Measurements from ENCODE around the gene DCP1B.

DCP1B gene

GRCh38 chr12:1934068-1934467 lies 70.2 kb downstream of the DCP1B start:
- no peak for DNase-seq

- DNase-seq: no peak
These were observed 70.8 kb downstream of the DCP1B start for GRCh38 chr12:1933342-1934051.

- DNase-seq: no peak
These were observed 71.9 kb downstream of the DCP1B start for GRCh38 chr12:1932264-1932777.

GRCh38 chr12:1931642-1932041 lies 72.6 kb downstream of the DCP1B start:
- DNase-seq: no peak

- DNase-seq: no peak
These were observed 73.3 kb downstream of the DCP1B start for GRCh38 chr12:1930803-1931597.

GRCh38 chr12:1929985-1930802 lies 74.1 kb downstream of the DCP1B start:
- DNase-seq: no peak

- DNase-seq: no peak
These were observed 74.8 kb downstream of the DCP1B start for GRCh38 chr12:1929241-1929984.

- no peak for DNase-seq
These were observed 75.7 kb downstream of the DCP1B start for GRCh38 chr12:1928439-1929121.

GRCh38 chr12:1927751-1928351 lies 76.4 kb downstream of the DCP1B start:
- no peak for DNase-seq

GRCh38 chr12:1927051-1927680 lies 77.1 kb downstream of the DCP1B start:
- DNase-seq: no peak

- no peak for DNase-seq
These were observed 78.0 kb downstream of the DCP1B start for GRCh38 chr12:1926251-1926657.

- DNase-seq: no peak
These were observed 78.6 kb downstream of the DCP1B start for GRCh38 chr12:1925684-1926006.

GRCh38 chr12:1924996-1925683 lies 79.1 kb downstream of the DCP1B start:
- no peak for DNase-seq

GRCh38 chr12:1922985-1923384 lies 81.3 kb downstream of the DCP1B start:
- DNase-seq: no peak

- DNase-seq: no peak
These were observed 82.1 kb downstream of the DCP1B start for GRCh38 chr12:1922075-1922709.

- DNase-seq: no peak
These were observed 83.3 kb downstream of the DCP1B start for GRCh38 chr12:1920971-1921370.

GRCh38 chr12:1920436-1920835 lies 83.8 kb downstream of the DCP1B start:
- no peak for DNase-seq

GRCh38 chr12:1919763-1920162 lies 84.5 kb downstream of the DCP1B start:
- no peak for DNase-seq

- DNase-seq: no peak
These were observed 85.0 kb downstream of the DCP1B start for GRCh38 chr12:1919284-1919683.

- no peak for DNase-seq
These were observed 85.4 kb downstream of the DCP1B start for GRCh38 chr12:1918884-1919236.
